B cell (primary cell): Measurements from ENCODE around the gene MEG3.

ENCODE experiments used
- CTCF ChIP-seq: fragments of 200-600 bp; IDR thresholded peaks from one replicate; pipeline ENCODE4 v1.8.0; 2022; ENCODE audit warnings: antibody characterized with exemption, mild to moderate bottlenecking
- EZH2 ChIP-seq: IDR thresholded peaks from 2 replicates; pipeline ENCODE4 v1.6.1; 2012; ENCODE audit warnings: borderline replicate concordance, low read depth, mild to moderate bottlenecking, moderate library complexity, low read length; ENCODE audit not compliant: insufficient read depth, poor library complexity, severe bottlenecking

GRCh38 chr14:100779691-100780080 is 46.2 kb upstream of the MEG3 start:
- TF ChIP-seq CTCF: no peak
- no peak for TF ChIP-seq EZH2
